ENCODE results near the gene UBE4B.
"Not testable (repeated sequence)": the region's sequence is repeated elsewhere in the genome, so short reads cannot be mapped to it uniquely, and the experiment has no call there.

Gene UBE4B

GRCh38 chr1:10071640-10072039 lies 38.9 kb downstream of the UBE4B start:
- TF ChIP-seq CTCF (IDR thresholded peaks at IDR 0.05; ENCODE audit: borderline replicate concordance, insufficient read depth, low read depth, low read length), result no peak
- H3K4me3 ChIP-seq (ENCODE audit: low read depth, low read length), result no peak overlapping the region

- not testable (repeated sequence) for H3K4me3 ChIP-seq (ENCODE audit: low read depth, low read length)
Observed at GRCh38 chr1:10073371-10073770, 40.6 kb downstream of the UBE4B start.

GRCh38 chr1:10074059-10074851 lies 41.5 kb downstream of the UBE4B start:
- no peak overlapping the region for H3K4me3 ChIP-seq (ENCODE audit: low read depth, low read length)
- no peak for TF ChIP-seq CTCF (IDR thresholded peaks at IDR 0.05; ENCODE audit: borderline replicate concordance, insufficient read depth, low read depth, low read length)

GRCh38 chr1:10074852-10075730 lies 42.3 kb downstream of the UBE4B start:
- TF ChIP-seq CTCF (IDR thresholded peaks at IDR 0.05; ENCODE audit: borderline replicate concordance, insufficient read depth, low read depth, low read length), result no peak
- no peak overlapping the region for H3K4me3 ChIP-seq (ENCODE audit: low read depth, low read length)

GRCh38 chr1:10075732-10076131 lies 43.0 kb downstream of the UBE4B start:
- no peak for TF ChIP-seq CTCF (IDR thresholded peaks at IDR 0.05; ENCODE audit: borderline replicate concordance, insufficient read depth, low read depth, low read length)
- H3K4me3 ChIP-seq (ENCODE audit: low read depth, low read length), result no peak overlapping the region

- TF ChIP-seq CTCF (IDR thresholded peaks at IDR 0.05; ENCODE audit: borderline replicate concordance, insufficient read depth, low read depth, low read length), result no peak
- no peak overlapping the region for H3K4me3 ChIP-seq (ENCODE audit: low read depth, low read length)
Observed at GRCh38 chr1:10078494-10078893, 45.7 kb downstream of the UBE4B start.

- TF ChIP-seq CTCF (IDR thresholded peaks at IDR 0.05; ENCODE audit: borderline replicate concordance, insufficient read depth, low read depth, low read length), result no peak
- H3K4me3 ChIP-seq (ENCODE audit: low read depth, low read length), result no peak overlapping the region
Observed at GRCh38 chr1:10080523-10080922, 47.8 kb downstream of the UBE4B start.

Data from GM12875 (cell line).